ENCODE measurements around the gene PCDHGA3. TPM values are rescaled to one million over a fixed set of nuclear protein-coding genes. Genes with fewer than 3 reads are reported as not detected.
"Not testable (repeated sequence)": the region's sequence is repeated elsewhere in the genome, so short reads cannot be mapped to it uniquely, and the experiment has no call there.

The PCDHGA3 gene
- total RNA-seq, 2 donors from 2014 or later: 4.3 TPM; not detected in 1

GRCh38 chr5:141375444-141376155 lies 32.0 kb downstream of the PCDHGA3 start:
- H3K27me3 Mint-ChIP-seq (ENCODE audit: insufficient read depth); H3K27ac Mint-ChIP-seq: not testable (repeated sequence)
- WGBS, 2 experiments (ENCODE audit: insufficient coverage in 1 of 2, insufficient read length in 1 of 2): 88 to 96% methylated on average over 8 to 36 of the region's 48 CpGs

GRCh38 chr5:141382469-141383294 lies 39.1 kb downstream of the PCDHGA3 start, which contains the start of gene PCDHGA7:
PCDHGA7 (plus strand) TSS chr5:141382742; CDS start chr5:141382900, 158 bp downstream.
- 91 to 95% methylated on average over 33 to 37 of the region's 37 CpGs for WGBS, 2 experiments (ENCODE audit: insufficient coverage in 1 of 2, insufficient read length in 1 of 2)
- Mint-ChIP-seq H3K27me3 (ENCODE audit: insufficient read depth) (no peaks in the 10 kb centered on the region), H3K4me1 (no peaks in the 10 kb centered on the region), H3K36me3 (ENCODE audit: low read depth) (peaks cover 23% of the 10 kb centered on the region), H3K4me3 (no peak within 1 kb of the TSS), H3K9me3 (peaks cover 42% of the 10 kb centered on the region), H3K27ac (no peak within 1 kb of the TSS)
- Histone ChIP-seq H3K9ac (ENCODE audit: extremely low read depth, low read length, poor library complexity, severe bottlenecking) (no peak within 1 kb of the TSS), H3K9me3 (ENCODE audit: control insufficient read depth, low read length) (peaks cover 38% of the 10 kb centered on the region), H3K36me3 (ENCODE audit: control insufficient read depth, insufficient read depth, low read length) (no peaks in the 10 kb centered on the region), H3K4me3 (ENCODE audit: low read length) (no peak within 1 kb of the TSS), H3K4me1 (ENCODE audit: control insufficient read depth, insufficient read depth, low read length) (no peaks in the 10 kb centered on the region), H3K27ac (ENCODE audit: low read depth, low read length) (no peak within 1 kb of the TSS), H3K27me3 (ENCODE audit: control insufficient read depth, insufficient read depth, low read length, poor library complexity, severe bottlenecking) (no peaks in the 10 kb centered on the region)
- DNase-seq: no peak
- no peak for TF ChIP-seq CTCF (conservative IDR thresholded peaks at IDR 0.05)

More at GRCh38 chr5:141375444-141376155, 32.0 kb downstream of the PCDHGA3 start:
- not testable (repeated sequence) for H3K4me1 ChIP-seq (ENCODE audit: control insufficient read depth, insufficient read depth, low read length); H3K4me3 ChIP-seq (ENCODE audit: low read length); H3K27me3 ChIP-seq (ENCODE audit: control insufficient read depth, insufficient read depth, low read length, poor library complexity, severe bottlenecking); H3K36me3 ChIP-seq (ENCODE audit: control insufficient read depth, insufficient read depth, low read length); H3K4me1 Mint-ChIP-seq; H3K4me3 Mint-ChIP-seq; H3K9ac ChIP-seq (ENCODE audit: extremely low read depth, low read length, poor library complexity, severe bottlenecking); H3K27ac ChIP-seq (ENCODE audit: low read depth, low read length); DNase-seq
- peaks cover 52% of the 10 kb centered on the region for H3K9me3 Mint-ChIP-seq
- peaks cover 48% of the 10 kb centered on the region for H3K9me3 ChIP-seq (ENCODE audit: control insufficient read depth, low read length)
- peaks cover 42% of the 10 kb centered on the region for H3K36me3 Mint-ChIP-seq (ENCODE audit: low read depth)
- TF ChIP-seq CTCF (conservative IDR thresholded peaks at IDR 0.05): peak; percentile 16

GRCh38 chr5:141383345-141383744 lies 39.7 kb downstream of the PCDHGA3 start:
- no peak for DNase-seq
- peaks cover 46% of the 10 kb centered on the region for H3K9me3 Mint-ChIP-seq
- peaks cover 26% of the 10 kb centered on the region for H3K36me3 Mint-ChIP-seq (ENCODE audit: low read depth)
- Histone ChIP-seq H3K27ac (ENCODE audit: low read depth, low read length) (no peak overlapping the region), H3K4me1 (ENCODE audit: control insufficient read depth, insufficient read depth, low read length) (no peaks in the 10 kb centered on the region), H3K4me3 (ENCODE audit: low read length) (no peak overlapping the region), H3K36me3 (ENCODE audit: control insufficient read depth, insufficient read depth, low read length) (no peaks in the 10 kb centered on the region), H3K27me3 (ENCODE audit: control insufficient read depth, insufficient read depth, low read length, poor library complexity, severe bottlenecking) (no peaks in the 10 kb centered on the region), H3K9ac (ENCODE audit: extremely low read depth, low read length, poor library complexity, severe bottlenecking) (no peak overlapping the region), H3K9me3 (ENCODE audit: control insufficient read depth, low read length) (peaks cover 36% of the 10 kb centered on the region)
- WGBS, 2 experiments (ENCODE audit: insufficient coverage in 1 of 2, insufficient read length in 1 of 2): 92 to 96% methylated on average over 17 to 21 of the region's 21 CpGs
- peaks cover 3% of the 10 kb centered on the region for H3K27me3 Mint-ChIP-seq (ENCODE audit: insufficient read depth)
- H3K4me1 Mint-ChIP-seq: no peaks in the 10 kb centered on the region
- no peak overlapping the region for H3K27ac Mint-ChIP-seq
- TF ChIP-seq CTCF (conservative IDR thresholded peaks at IDR 0.05): no peak
- H3K4me3 Mint-ChIP-seq: no peak overlapping the region

Data from endodermal cell (in vitro differentiated cells).